22Rv1 (cell line): ENCODE measurements around the gene HTR2C.

Experiments used
- CTCF ChIP-seq: fragments of 450-650 bp; IDR thresholded peaks from 2 replicates; pipeline ENCODE4 v1.5.1; 2017; ENCODE audit warnings: mild to moderate bottlenecking
- ZFX ChIP-seq: fragments of 450-650 bp; IDR thresholded peaks from 2 replicates; pipeline ENCODE4 v1.6.1; 2017; ENCODE audit warnings: antibody characterized with exemption, borderline replicate concordance

- no peak for TF ChIP-seq CTCF
- no peak for TF ChIP-seq ZFX
Measured at GRCh38 chrX:114797494-114797893, 213.6 kb downstream of the HTR2C start.
